A673 (cell line): Measurements from ENCODE around the gene RRAS2. TPM values are rescaled to one million over a fixed set of nuclear protein-coding genes. Genes with fewer than 3 reads are reported as not detected.

ENCODE experiments used
- BruUV-seq: library from RNA; stranded (reverse); fragments of 400-500 nt; replicated peaks from 2 replicates; lab custom pipeline; 2021; lab: Mats Ljungman, UMichigan
- CTCF ChIA-PET: fragments of 300-600 bp; sonication (Branson Sonifier 250); formaldehyde crosslinking; loops from one replicate; lab custom pipeline; 2022; ENCODE audit warnings: antibody characterized with exemption; lab: Charles Lee
- POLR2A ChIA-PET: fragments of 300-600 bp; sonication (Branson Sonifier 250); formaldehyde crosslinking; loops from one replicate; lab custom pipeline; 2022; ENCODE audit warnings: antibody characterized with exemption; ENCODE audit not compliant: low non-redundant PET; lab: Charles Lee
- DNase-seq: peaks from one replicate; pipeline ENCODE4 v3.0.0-alpha.2; 2015; ENCODE audit warnings: low spot score
- H3K27ac ChIP-seq: fragments of 200-600 bp; sonication (generic); 2 replicates; pipeline ENCODE4 v1.5.1; 2016; ENCODE audit warnings: mixed run types, low read depth, mild to moderate bottlenecking, mixed read lengths, antibody characterized with exemption, low read length; ENCODE audit not compliant: poor library complexity, severe bottlenecking
- H3K27me3 ChIP-seq: fragments of 200-600 bp; sonication (generic); replicated peaks from 2 replicates; pipeline ENCODE4 v1.6.1; 2017; ENCODE audit warnings: mixed run types, low read depth, mild to moderate bottlenecking, mixed read lengths, antibody characterized with exemption, low read length; ENCODE audit not compliant: insufficient read depth, poor library complexity
- H3K36me3 ChIP-seq: fragments of 200-600 bp; sonication (generic); 2 replicates; pipeline ENCODE4 v1.6.1; 2016; ENCODE audit warnings: mixed run types, mild to moderate bottlenecking, mixed read lengths, antibody characterized with exemption, low read length; ENCODE audit not compliant: insufficient read depth, poor library complexity, severe bottlenecking
- H3K4me1 ChIP-seq: fragments of 200-600 bp; sonication (generic); 2 replicates; pipeline ENCODE4 v1.6.1; 2017; ENCODE audit warnings: mixed run types, mild to moderate bottlenecking, mixed read lengths, antibody characterized with exemption, low read length; ENCODE audit not compliant: insufficient read depth, poor library complexity, severe bottlenecking
- H3K4me3 ChIP-seq: fragments of 200-600 bp; sonication (generic); 2 replicates; pipeline ENCODE4 v1.5.1; 2016; ENCODE audit warnings: low read depth, mixed run types, mild to moderate bottlenecking, mixed read lengths, low read length; ENCODE audit not compliant: poor library complexity, severe bottlenecking
- H3K9me3 ChIP-seq: fragments of 200-600 bp; sonication (generic); 2 replicates; pipeline ENCODE4 v1.6.1; 2016; ENCODE audit warnings: mixed run types, low read depth, mild to moderate bottlenecking, mixed read lengths, antibody characterized with exemption, low read length; ENCODE audit not compliant: poor library complexity, severe bottlenecking
- CTCF ChIP-seq: fragments of 300-800, 200-600 bp; sonication (generic); conservative IDR thresholded peaks from 2 replicates; pipeline ENCODE4 v1.5.1; 2017; ENCODE audit warnings: low read depth, mild to moderate bottlenecking, antibody characterized with exemption, low read length, moderate library complexity, mixed read lengths
- EZH2 ChIP-seq: fragments of 200-600 bp; sonication (generic); IDR thresholded peaks from 2 replicates; pipeline ENCODE4 v1.6.1; 2017; ENCODE audit warnings: borderline replicate concordance, low read depth, mild to moderate bottlenecking, mixed read lengths, antibody characterized with exemption, low read length; ENCODE audit not compliant: poor library complexity, severe bottlenecking
- intact Hi-C: fragments of 100-400 bp; cut with micrococcal nuclease; formaldehyde crosslinking; loops from one replicate; pipeline ENCODE4 v1.10.0; 2022; ENCODE audit not compliant: unreplicated experiment
- total RNA-seq: library from RNA; stranded (reverse); gene quantifications from 2 replicates; pipeline ENCODE4 v1.2.3, GENCODE V29; 2021

Gene RRAS2
- total RNA-seq, 1 experiment from 2014 or later: 23.3 TPM

- H3K9me3 ChIP-seq: no peaks in the 10 kb centered on the region
- TF ChIP-seq CTCF (no peak), EZH2 (no peak)
- H3K27ac ChIP-seq: no peak overlapping the region
- BruUV-seq: no TSS peak
- intact Hi-C loops: no loop called here
- no peak overlapping the region for H3K4me3 ChIP-seq
- ChIA-PET CTCF (no interaction called here), POLR2A (interaction anchor here (0.7 kb wide), 1 partner anchor 133 kb away, joined by 4 read pairs; no protein-coding TSS in a partner anchor)
- no peaks in the 10 kb centered on the region for H3K4me1 ChIP-seq
- H3K36me3 ChIP-seq: no peaks in the 10 kb centered on the region
- DNase-seq: no peak
- H3K27me3 ChIP-seq: no peaks in the 10 kb centered on the region
Measured at GRCh38 chr11:14275076-14275475, 83.9 kb downstream of the RRAS2 start.

GRCh38 chr11:14273895-14274294, 85.1 kb downstream of the RRAS2 start:
- intact Hi-C loops: no loop called here
- DNase-seq: no peak
- H3K27ac ChIP-seq: no peak overlapping the region
- ChIA-PET POLR2A (no interaction called here), CTCF (no interaction called here)
- no peaks in the 10 kb centered on the region for H3K4me1 ChIP-seq
- H3K9me3 ChIP-seq: no peaks in the 10 kb centered on the region
- H3K27me3 ChIP-seq: no peaks in the 10 kb centered on the region
- no peak overlapping the region for H3K4me3 ChIP-seq
- TF ChIP-seq CTCF (no peak), EZH2 (no peak)
- BruUV-seq: no TSS peak
- no peaks in the 10 kb centered on the region for H3K36me3 ChIP-seq

- Histone ChIP-seq H3K27ac (no peak overlapping the region), H3K27me3 (no peaks in the 10 kb centered on the region), H3K4me3 (no peak overlapping the region), H3K4me1 (no peaks in the 10 kb centered on the region), H3K36me3 (no peaks in the 10 kb centered on the region), H3K9me3 (no peaks in the 10 kb centered on the region)
- CTCF ChIA-PET: no interaction called here
- intact Hi-C loops: no loop called here
- no TSS peak for BruUV-seq
- POLR2A ChIA-PET: no interaction called here
- TF ChIP-seq CTCF: no peak
- TF ChIP-seq EZH2: no peak
- DNase-seq: no peak
Measured at GRCh38 chr11:14270690-14271542, 88.1 kb downstream of the RRAS2 start.
